H1 (cell line): Measurements from ENCODE around the gene XIRP1.

Source experiments
- CHD2 ChIP-seq: IDR thresholded peaks from 2 replicates; pipeline ENCODE4 v1.6.1; 2012; ENCODE audit warnings: low read length, improper control_type of control experiment
- HDAC6 ChIP-seq: IDR thresholded peaks from one replicate; pipeline ENCODE4 v1.7.1; 2012; ENCODE audit warnings: low read depth, mild to moderate bottlenecking, inconsistent platforms, low read length, moderate library complexity
- MAFK ChIP-seq: IDR thresholded peaks from 2 replicates; pipeline ENCODE4 v1.6.1; 2012; ENCODE audit warnings: low read depth, mild to moderate bottlenecking, improper control_type of control experiment, low read length
- NANOG ChIP-seq: IDR thresholded peaks from 2 replicates; pipeline ENCODE4 v1.6.1; 2011; ENCODE audit warnings: low read length, low read depth, mild to moderate bottlenecking, inconsistent platforms; ENCODE audit not compliant: insufficient read depth, poor library complexity, severe bottlenecking
- POLR2A ChIP-seq, 2 experiments: IDR thresholded peaks; 1 replicate in 1 of 2; 2 replicates in 1 of 2; pipeline ENCODE4 v1.6.1; 2011; ENCODE audit warnings: low read depth in 2 of 2, low read length in 2 of 2, mild to moderate bottlenecking in 2 of 2; ENCODE audit errors: control extremely low read depth in 1 of 2
- ZNF274 ChIP-seq: IDR thresholded peaks from 2 replicates; pipeline ENCODE4 v1.7.0; 2012; ENCODE audit warnings: low read length, borderline replicate concordance; ENCODE audit errors: extremely low read depth
- TF ChIP-seq, protein P1 (sequence below), 3 experiments: IDR thresholded peaks; 1 replicate in 2 of 3; 2 replicates in 1 of 3; pipeline versions ENCODE4 v1.5.1 to v1.6.1; 2011; ENCODE audit warnings: low read length in 3 of 3, mild to moderate bottlenecking in 3 of 3, inconsistent platforms in 2 of 3, low read depth in 1 of 3, moderate library complexity in 1 of 3; ENCODE audit not compliant: insufficient read depth in 1 of 3; ENCODE audit errors: control extremely low read depth in 1 of 3

DNA sequence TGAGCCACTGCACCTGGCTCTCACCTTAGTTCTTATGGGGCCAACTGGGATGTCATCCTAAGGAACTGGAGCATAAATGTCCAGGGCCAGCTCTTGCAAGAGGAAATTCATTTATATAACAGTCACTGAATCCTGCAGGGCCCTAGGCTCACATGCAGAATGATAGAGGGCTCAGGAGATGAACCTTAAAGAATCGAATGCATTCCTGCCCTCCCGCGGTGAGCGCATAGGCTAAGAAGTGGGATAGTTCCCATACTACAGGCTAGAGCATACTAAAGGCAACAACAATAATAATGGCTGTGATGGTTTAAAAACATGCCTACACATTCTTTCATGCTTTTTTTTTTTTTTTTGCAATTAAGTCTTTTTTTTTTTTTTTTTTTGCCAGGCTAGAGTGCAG lies 21.9 kb downstream of the XIRP1 start:
- no peak for TF ChIP-seq MAFK
- TF ChIP-seq, protein P1, sequence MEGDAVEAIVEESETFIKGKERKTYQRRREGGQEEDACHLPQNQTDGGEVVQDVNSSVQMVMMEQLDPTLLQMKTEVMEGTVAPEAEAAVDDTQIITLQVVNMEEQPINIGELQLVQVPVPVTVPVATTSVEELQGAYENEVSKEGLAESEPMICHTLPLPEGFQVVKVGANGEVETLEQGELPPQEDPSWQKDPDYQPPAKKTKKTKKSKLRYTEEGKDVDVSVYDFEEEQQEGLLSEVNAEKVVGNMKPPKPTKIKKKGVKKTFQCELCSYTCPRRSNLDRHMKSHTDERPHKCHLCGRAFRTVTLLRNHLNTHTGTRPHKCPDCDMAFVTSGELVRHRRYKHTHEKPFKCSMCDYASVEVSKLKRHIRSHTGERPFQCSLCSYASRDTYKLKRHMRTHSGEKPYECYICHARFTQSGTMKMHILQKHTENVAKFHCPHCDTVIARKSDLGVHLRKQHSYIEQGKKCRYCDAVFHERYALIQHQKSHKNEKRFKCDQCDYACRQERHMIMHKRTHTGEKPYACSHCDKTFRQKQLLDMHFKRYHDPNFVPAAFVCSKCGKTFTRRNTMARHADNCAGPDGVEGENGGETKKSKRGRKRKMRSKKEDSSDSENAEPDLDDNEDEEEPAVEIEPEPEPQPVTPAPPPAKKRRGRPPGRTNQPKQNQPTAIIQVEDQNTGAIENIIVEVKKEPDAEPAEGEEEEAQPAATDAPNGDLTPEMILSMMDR (IDR thresholded peaks at IDR 0.05; ENCODE audit: control extremely low read depth in 1 of 3, insufficient read depth in 1 of 3, low read depth in 1 of 3, low read length in 3 of 3) = no peak
- no peak for TF ChIP-seq HDAC6
- TF ChIP-seq ZNF274 = no peak
- TF ChIP-seq CHD2 = no peak
- no peak for TF ChIP-seq POLR2A (IDR thresholded peaks at IDR 0.05; ENCODE audit: control extremely low read depth in 1 of 2, low read depth in 2 of 2, low read length in 2 of 2)
- no peak for TF ChIP-seq NANOG
